Amniotic epithelial cell (primary cell): ENCODE data around the gene GSTM2.
"Not testable (repeated sequence)": the region's sequence is repeated elsewhere in the genome, so short reads cannot be mapped to it uniquely, and the experiment has no call there.

Experiments used
- DNase-seq: peaks from one replicate; pipeline ENCODE4 v3.0.0-alpha.2; 2010; ENCODE audit warnings: low read depth

Gene GSTM2

DNA sequence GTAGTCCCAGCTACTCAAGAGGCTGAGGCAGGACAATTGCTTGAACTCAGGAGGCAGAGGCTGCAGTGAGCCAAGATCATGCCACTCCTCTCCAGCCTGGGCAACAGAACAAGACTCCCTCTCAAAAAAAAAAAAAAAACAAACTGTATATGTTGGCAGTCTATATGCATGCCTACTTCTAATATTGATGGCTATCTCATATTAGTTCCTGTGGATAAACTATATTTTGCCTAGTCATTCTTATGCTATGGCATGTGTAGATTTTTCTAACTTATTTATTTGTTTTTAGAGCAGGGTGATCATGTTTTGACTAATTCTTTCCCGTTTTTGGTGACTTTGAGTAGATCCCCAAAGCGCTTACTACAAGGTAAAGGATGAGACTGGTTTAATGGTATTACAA, 10.8 kb downstream of the GSTM2 start:
- DNase-seq, result not testable (repeated sequence)

DNA sequence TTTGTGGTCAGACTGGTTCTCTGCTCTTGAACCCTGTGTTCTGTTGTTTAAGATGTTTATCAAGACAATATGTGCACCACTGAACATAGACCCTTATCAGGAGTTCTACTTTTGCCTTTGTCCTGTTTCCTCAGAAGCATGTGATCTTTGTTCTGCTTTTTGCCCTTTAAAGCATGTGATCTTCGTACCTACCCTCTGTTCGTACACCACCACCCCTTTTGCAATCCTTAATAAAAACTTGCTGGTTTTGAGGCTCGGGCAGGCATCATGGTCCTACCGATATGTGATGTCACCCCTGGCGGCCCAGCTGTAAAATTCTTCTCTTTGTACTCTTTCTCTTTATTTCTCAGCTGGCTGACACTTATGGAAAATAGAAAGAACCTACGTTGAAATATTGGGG, 16.9 kb downstream of the GSTM2 start:
- not testable (repeated sequence) for DNase-seq

DNA sequence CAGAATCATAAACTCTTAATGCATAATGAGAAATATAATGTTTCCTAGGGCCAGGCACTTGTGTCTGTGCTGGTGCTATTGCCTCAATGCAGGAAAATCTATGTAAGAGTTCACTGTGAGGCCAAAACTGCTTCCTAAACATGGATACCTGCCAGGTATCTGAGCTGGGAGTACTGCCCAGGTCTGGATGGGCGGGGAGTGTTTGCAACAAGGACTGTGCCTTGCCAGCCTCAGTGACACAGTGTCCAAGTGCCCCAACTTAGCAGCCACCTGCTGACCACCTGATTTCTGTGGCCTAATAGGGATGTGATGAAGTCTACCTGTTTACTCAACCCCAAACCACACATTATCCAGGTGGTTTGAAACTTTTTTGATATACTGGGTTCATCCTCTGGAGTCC, 17.5 kb downstream of the GSTM2 start:
- DNase-seq, result not testable (repeated sequence)

GRCh38 chr1:109685890-109686289, 18.0 kb downstream of the GSTM2 start:
- DNase-seq, result not testable (repeated sequence)

GRCh38 chr1:109687109-109687508, 19.3 kb downstream of the GSTM2 start:
- DNase-seq, result not testable (repeated sequence)

- peak; percentile 78 for DNase-seq
Observed at GRCh38 chr1:109687641-109688499, 20.0 kb downstream of the GSTM2 start, which contains the start of gene GSTM1. Gene GSTM1 (plus strand): TSS chr1:109687817. CDS start chr1:109687874, 57 bp downstream.

- no peak for DNase-seq
Observed at GRCh38 chr1:109689844-109690405, 22.1 kb downstream of the GSTM2 start.

- DNase-seq, result peak; percentile 27
Observed at GRCh38 chr1:109691759-109692158, 23.9 kb downstream of the GSTM2 start.

GRCh38 chr1:109694400-109694799, 26.5 kb downstream of the GSTM2 start:
- DNase-seq, result not testable (repeated sequence)

DNA sequence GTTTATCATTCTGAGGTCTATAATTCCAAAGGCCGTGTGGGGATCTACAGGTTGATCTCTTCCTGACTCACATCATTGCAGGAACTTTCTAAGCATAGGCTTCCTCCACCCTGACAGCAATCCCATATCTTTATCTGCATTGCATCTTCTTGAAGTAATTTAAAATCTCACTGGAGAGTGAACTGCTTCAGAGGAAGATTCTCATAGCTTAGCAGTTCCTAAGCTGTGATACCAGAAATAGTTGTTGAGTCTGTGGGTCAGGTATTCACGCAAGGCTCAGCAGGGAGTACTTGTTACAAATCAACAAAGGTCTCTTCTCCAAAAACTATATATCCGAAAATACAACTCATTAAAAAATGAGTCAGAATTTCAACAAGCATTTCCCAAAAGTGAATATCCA, 27.3 kb downstream of the GSTM2 start:
- peak; percentile 44 for DNase-seq

DNA sequence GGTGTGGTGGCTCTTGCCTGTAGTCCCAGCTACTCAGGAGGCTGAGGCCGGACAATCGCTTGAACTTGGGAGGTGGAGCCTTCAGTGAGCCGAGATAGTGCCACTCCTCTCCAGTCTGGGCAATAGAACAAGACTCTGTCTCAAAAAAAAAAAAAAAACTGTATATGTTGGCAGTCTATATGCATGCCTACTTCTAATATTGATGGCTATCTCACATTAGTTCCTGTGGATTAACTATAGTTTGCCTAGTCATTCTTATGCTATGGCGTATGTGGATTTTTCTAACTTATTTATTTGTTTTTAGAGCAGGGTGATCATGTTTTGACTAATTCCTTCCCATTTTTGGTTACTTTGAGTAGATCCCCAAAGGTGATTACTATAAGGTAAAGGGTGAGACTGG, 29.2 kb downstream of the GSTM2 start:
- no peak for DNase-seq

DNA sequence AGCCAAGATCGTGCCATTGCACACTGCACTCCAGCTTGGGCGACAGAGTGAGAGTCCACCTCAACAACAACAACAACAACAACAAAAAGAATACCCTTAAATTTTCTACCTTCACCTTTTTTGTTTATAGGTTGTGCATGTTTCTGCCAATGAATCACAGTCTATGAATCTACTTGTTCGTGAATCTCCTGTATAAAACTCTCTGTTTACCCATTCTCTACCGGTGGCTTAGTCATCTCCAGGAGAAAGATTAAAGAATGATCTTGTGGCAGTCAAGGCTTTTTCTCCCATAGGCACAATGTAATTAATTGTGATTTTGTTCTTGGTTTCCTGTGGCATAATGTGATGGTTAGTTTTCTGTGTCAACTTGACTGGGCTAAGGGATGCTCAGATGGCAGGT, 30.0 kb downstream of the GSTM2 start:
- peak; percentile 58 for DNase-seq

DNA sequence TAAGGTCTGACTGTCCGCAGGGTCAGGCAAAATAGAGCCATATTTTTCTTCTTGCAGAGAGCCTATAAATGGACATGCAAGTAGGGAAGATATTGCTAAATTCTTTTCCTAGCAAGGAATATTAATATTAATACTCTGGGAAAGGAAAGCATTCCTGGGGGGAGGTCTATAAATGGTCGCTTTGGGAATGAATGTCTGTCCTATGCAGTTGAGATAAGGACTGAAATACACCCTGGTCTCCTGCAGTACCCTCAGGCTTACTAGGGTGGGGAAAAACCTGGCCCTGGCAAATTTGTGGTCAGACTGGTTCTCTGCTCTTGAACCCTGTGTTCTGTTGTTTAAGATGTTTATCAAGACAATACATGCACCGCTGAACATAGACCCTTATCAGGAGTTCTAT, 35.1 kb downstream of the GSTM2 start:
- not testable (repeated sequence) for DNase-seq

- DNase-seq, result no peak
Observed at GRCh38 chr1:109704173-109704572, 36.3 kb downstream of the GSTM2 start.

DNA sequence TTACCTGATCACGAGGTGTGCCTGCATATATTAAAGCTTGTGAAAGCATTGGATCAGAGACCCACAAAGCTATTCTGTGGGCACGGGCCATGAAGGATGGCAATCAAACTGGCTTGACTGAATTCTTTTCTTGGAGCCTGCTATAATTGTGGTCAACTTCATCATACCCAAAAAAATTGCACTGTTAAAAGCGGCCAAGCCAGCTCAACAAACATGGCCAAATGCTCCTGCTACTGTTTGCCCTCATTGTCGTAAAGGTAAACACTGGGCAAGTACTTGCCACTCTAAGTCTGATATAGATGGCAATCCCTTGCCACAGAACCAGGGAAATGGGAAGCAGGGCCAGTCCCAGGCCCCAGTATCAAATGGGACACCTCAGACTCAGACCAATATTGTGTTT, 37.6 kb downstream of the GSTM2 start:
- DNase-seq, result no peak

DNA sequence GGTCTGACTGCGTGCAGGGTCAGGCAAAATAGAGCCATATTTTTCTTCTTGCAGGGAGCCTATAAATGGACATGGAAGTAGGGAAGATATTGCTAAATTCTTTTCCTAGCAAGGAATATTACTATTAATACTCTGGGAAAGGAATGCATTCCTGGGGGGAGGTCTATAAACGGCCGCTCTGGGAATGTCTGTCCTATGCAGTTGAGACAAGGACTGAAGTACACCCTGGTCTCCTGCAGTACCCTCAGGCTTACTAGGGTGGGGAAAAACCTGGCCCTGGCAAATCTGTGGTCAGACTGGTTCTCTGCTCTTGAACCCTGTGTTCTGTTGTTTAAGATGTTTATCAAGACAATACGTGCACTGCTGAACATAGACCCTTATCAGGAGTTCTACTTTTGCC, 41.1 kb downstream of the GSTM2 start:
- not testable (repeated sequence) for DNase-seq

DNA sequence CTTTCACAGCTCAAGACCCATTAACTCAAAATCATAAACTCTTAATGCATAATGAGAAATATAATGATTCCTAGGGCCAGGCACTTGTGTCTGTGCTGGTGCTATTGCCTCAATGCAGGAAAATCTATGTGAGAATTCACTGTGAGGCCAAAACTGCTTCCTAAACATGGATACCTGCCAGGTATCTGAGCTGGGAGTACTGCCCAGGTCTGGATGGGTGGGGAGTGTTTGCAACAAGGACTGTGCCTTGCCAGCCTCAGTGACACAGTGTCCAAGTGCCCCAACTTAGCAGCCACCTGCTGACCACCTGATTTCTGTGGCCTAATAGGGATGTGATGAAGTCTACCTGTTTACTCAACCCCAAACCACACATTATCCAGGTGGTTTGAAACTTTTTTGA, 42.0 kb downstream of the GSTM2 start:
- DNase-seq, result not testable (repeated sequence)

GRCh38 chr1:109711593-109712320, 43.9 kb downstream of the GSTM2 start, which contains the start of gene GSTM5:
Gene GSTM5 (plus strand): TSS chr1:109712251. CDS start chr1:109712313, 62 bp downstream.
- DNase-seq, result not testable (repeated sequence)

GRCh38 chr1:109712321-109712864, 44.5 kb downstream of the GSTM2 start:
- no peak for DNase-seq

DNA sequence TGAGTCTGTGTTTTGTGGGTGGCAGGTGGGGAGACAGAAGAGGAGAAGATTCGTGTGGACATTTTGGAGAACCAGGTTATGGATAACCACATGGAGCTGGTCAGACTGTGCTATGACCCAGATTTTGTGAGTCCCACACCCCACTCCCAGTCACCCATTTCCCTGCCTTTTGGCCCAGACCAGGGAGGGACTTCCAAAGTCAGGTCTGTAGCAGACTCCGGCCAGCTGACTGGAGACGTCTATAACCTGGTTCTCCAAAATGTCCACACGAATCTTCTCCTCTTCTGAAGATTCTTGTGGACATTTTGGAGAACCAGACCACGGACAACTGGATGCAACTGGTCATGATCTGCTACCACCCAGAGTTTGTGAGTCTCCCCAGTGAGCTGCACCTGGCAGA, 45.8 kb downstream of the GSTM2 start:
- no peak for DNase-seq

- no peak for DNase-seq
Observed at GRCh38 chr1:109714661-109715372, 47.0 kb downstream of the GSTM2 start.

DNA sequence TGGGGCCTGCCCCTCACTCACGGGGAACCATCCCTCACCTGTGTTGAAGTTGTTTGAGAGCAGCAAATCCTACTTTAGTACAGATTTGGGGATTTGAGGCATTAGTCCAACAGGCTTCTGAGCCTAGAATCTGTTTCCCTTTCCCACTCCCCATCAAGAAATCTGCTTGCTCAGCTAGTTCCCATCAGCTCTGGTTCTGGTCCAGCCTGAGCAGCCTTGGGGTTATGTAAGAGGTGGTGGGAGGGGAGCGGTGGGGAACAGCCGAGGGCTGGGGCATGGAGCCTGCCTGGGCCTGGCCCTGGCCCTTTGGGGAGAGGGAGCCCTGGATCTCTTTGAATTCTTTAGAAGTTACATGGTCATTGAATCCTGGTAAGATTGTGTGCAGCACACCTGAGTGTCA, 48.3 kb downstream of the GSTM2 start:
- no peak for DNase-seq
